Mucosa of descending colon (tissue), 3 donors: ENCODE results near the gene SYT8. TPM values are rescaled to one million over a fixed set of nuclear protein-coding genes. Genes with fewer than 3 reads are reported as not detected.

Source experiments
- ATAC-seq: fragments of 200-7000 bp; cut with Tn5 transposase; one replicate; pipeline ENCODE4 v1.9.1; 2020; ENCODE audit warnings: mild to moderate bottlenecking, moderate library complexity
- DNase-seq, 3 donors: peaks; one replicate each; pipeline ENCODE4 v3.0.0-alpha.2; 2020
- H3K36me3 ChIP-seq: fragments of 200-600 bp; one replicate; pipeline ENCODE4 v1.8.0; 2021; ENCODE audit warnings: low read depth, mild to moderate bottlenecking
- H3K4me1 ChIP-seq: fragments of 200-600 bp; one replicate; pipeline ENCODE4 v1.8.0; 2021; ENCODE audit warnings: low read depth, mild to moderate bottlenecking
- H3K4me3 ChIP-seq: fragments of 200-600 bp; one replicate; pipeline ENCODE4 v1.8.0; 2021; ENCODE audit warnings: mild to moderate bottlenecking
- H3K9me3 ChIP-seq: fragments of 200-600 bp; one replicate; pipeline ENCODE4 v1.8.0; 2021; ENCODE audit warnings: mild to moderate bottlenecking
- CTCF ChIP-seq: fragments of 200-600 bp; IDR thresholded peaks from one replicate; pipeline ENCODE4 v1.8.0; 2022; ENCODE audit warnings: antibody characterized with exemption, mild to moderate bottlenecking
- intact Hi-C, 2 donors: fragments of 100-400 bp; cut with DNase I in 1 of 2; cut with micrococcal nuclease in 1 of 2; formaldehyde crosslinking; loops; one replicate each; pipeline versions ENCODE4 v1.11.0 to v1.11.1; 2022; cut with DNase I, micrococcal nuclease
- total RNA-seq, 3 donors: library from RNA; stranded (reverse); fragmentation: NEBNext Ultra II Directional in 2 of 3; extraction: Animal tissue kit (Norgen Biotek cat#: 25700) in 2 of 3; gene quantifications; one replicate each; pipeline versions ENCODE4 v1.2.1 to v1.2.4, GENCODE V29; 2021 to 2023
- donor health status: DM: no; HTN: no; CAD: no; lungs with moderate emphysema.
- donor health status: DM: no; HTN: no; CAD: no.
- donor health status: DM: no; HTN: yes; CAD: no.

SYT8 gene
- total RNA-seq, 3 donors from 2014 or later, result 0.98 to 2.4 (median 2.1) TPM

- Histone ChIP-seq H3K9me3 (no peaks in the 10 kb centered on the region), H3K4me3 (no peak overlapping the region), H3K4me1 (peaks cover 11% of the 10 kb centered on the region), H3K36me3 (no peaks in the 10 kb centered on the region)
- TF ChIP-seq CTCF, result peak; percentile 40
- ATAC-seq (peak; percentile 44), DNase-seq (peak; percentile 59 to 76 (median 73))
- intact Hi-C loops, result no loop called here
Measured at GRCh38 chr11:1876361-1877063, 41.7 kb downstream of the SYT8 start.

GRCh38 chr11:1877211-1878136 is 42.7 kb downstream of the SYT8 start:
- Histone ChIP-seq H3K9me3 (no peaks in the 10 kb centered on the region), H3K4me1 (peaks cover 11% of the 10 kb centered on the region), H3K36me3 (no peaks in the 10 kb centered on the region), H3K4me3 (no peak overlapping the region)
- intact Hi-C loops, result no loop called here
- no peak for TF ChIP-seq CTCF
- DNase-seq (peak in 2 of 3 donors; percentile 55 to 71), ATAC-seq (no peak)

- no peak for ATAC-seq
- DNase-seq, result peak in 2 of 3 donors; percentile 37 to 50
- Histone ChIP-seq H3K36me3 (no peaks in the 10 kb centered on the region), H3K9me3 (no peaks in the 10 kb centered on the region), H3K4me1 (peaks cover 11% of the 10 kb centered on the region), H3K4me3 (no peak overlapping the region)
- no peak for TF ChIP-seq CTCF
- intact Hi-C loops, result no loop called here
Measured at GRCh38 chr11:1878137-1879031, 43.6 kb downstream of the SYT8 start.

- Histone ChIP-seq H3K9me3 (no peaks in the 10 kb centered on the region), H3K4me3 (no peak overlapping the region), H3K36me3 (no peaks in the 10 kb centered on the region), H3K4me1 (peaks cover 11% of the 10 kb centered on the region)
- ATAC-seq (no peak), DNase-seq (peak in 1 of 3 donors; percentile 18)
- TF ChIP-seq CTCF, result no peak
- intact Hi-C loops, result no loop called here
Measured at GRCh38 chr11:1879342-1879940, 44.7 kb downstream of the SYT8 start.
